Liver (tissue), 3 donors: ENCODE measurements around the gene SORCS2.

Source experiments
- ATF3 ChIP-seq: IDR thresholded peaks from 2 replicates; pipeline ENCODE4 v1.6.1; 2016; ENCODE audit warnings: antibody characterized with exemption
- CTCF ChIP-seq: fragments of 150-350 bp; IDR thresholded peaks from 2 replicates; pipeline ENCODE4 v1.5.1; 2017; ENCODE audit warnings: improper control_type of control experiment, low read depth, low read length; ENCODE audit not compliant: missing input control
- EGR1 ChIP-seq, 2 donors: IDR thresholded peaks; 2 replicates each; pipeline ENCODE4 v1.6.1; 2016 to 2018; ENCODE audit warnings: antibody characterized with exemption in 2 of 2, low read depth in 2 of 2
- FOXA2 ChIP-seq: IDR thresholded peaks from 2 replicates; pipeline ENCODE4 v1.6.1; 2016; ENCODE audit warnings: antibody characterized with exemption
- GABPA ChIP-seq, 2 donors: IDR thresholded peaks in 1 of 2; conservative IDR thresholded peaks in 1 of 2; 2 replicates each; pipeline ENCODE4 v1.6.1; 2016; ENCODE audit warnings: antibody characterized with exemption in 2 of 2, mild to moderate bottlenecking in 1 of 2, moderate library complexity in 1 of 2
- JUND ChIP-seq, 2 donors: IDR thresholded peaks; 2 replicates each; pipeline ENCODE4 v1.6.1; 2016; ENCODE audit warnings: antibody characterized with exemption in 2 of 2
- MAX ChIP-seq: IDR thresholded peaks from 2 replicates; pipeline ENCODE4 v1.6.1; 2016; ENCODE audit warnings: antibody characterized with exemption
- NR2F2 ChIP-seq: IDR thresholded peaks from 2 replicates; pipeline ENCODE4 v1.6.1; 2016; ENCODE audit warnings: antibody characterized with exemption
- REST ChIP-seq: IDR thresholded peaks from 2 replicates; pipeline ENCODE4 v1.6.1; 2016; ENCODE audit warnings: antibody characterized with exemption, mild to moderate bottlenecking
- RXRA ChIP-seq, 2 donors: IDR thresholded peaks; 2 replicates each; pipeline ENCODE4 v1.6.1; 2017 to 2018; ENCODE audit warnings: antibody characterized with exemption in 2 of 2, mild to moderate bottlenecking in 1 of 2
- SP1 ChIP-seq: IDR thresholded peaks from 2 replicates; pipeline ENCODE4 v1.6.1; 2018; ENCODE audit warnings: antibody characterized with exemption, mild to moderate bottlenecking
- TAF1 ChIP-seq: conservative IDR thresholded peaks from 2 replicates; pipeline ENCODE4 v1.6.1; 2016; ENCODE audit warnings: antibody characterized with exemption, mild to moderate bottlenecking
- YY1 ChIP-seq: IDR thresholded peaks from 2 replicates; pipeline ENCODE4 v1.6.1; 2016; ENCODE audit warnings: antibody characterized with exemption, mild to moderate bottlenecking
- ZBTB33 ChIP-seq: IDR thresholded peaks from 2 replicates; pipeline ENCODE4 v1.6.1; 2016; ENCODE audit warnings: antibody characterized with exemption
- donor health status: healthy.
- donor health status: healthy.

GRCh38 chr4:7523526-7523925 is 331.2 kb downstream of the SORCS2 start:
- TF ChIP-seq YY1: no peak
- TF ChIP-seq CTCF: no peak
- no peak for TF ChIP-seq GABPA (IDR thresholded peaks at IDR 0.05 in 1 of 2, conservative IDR thresholded peaks at IDR 0.05 in 1 of 2)
- TF ChIP-seq TAF1: no peak
- TF ChIP-seq SP1: no peak
- TF ChIP-seq ZBTB33: no peak
- no peak for TF ChIP-seq RXRA (IDR thresholded peaks at IDR 0.05)
- no peak for TF ChIP-seq REST
- TF ChIP-seq FOXA2: no peak
- no peak for TF ChIP-seq NR2F2
- TF ChIP-seq JUND (IDR thresholded peaks at IDR 0.05): no peak
- TF ChIP-seq EGR1 (IDR thresholded peaks at IDR 0.05; ENCODE audit: low read depth in 2 of 2): no peak
- TF ChIP-seq ATF3: no peak
- no peak for TF ChIP-seq MAX
